NCI-H2196 (cell line): ENCODE results near the gene DIABLO.

Experiments
- DNase-seq: peaks from one replicate; lab custom pipeline; 2025; ENCODE audit not compliant: unreplicated experiment; lab: John Stamatoyannopoulos, UW

The DIABLO gene

DNA sequence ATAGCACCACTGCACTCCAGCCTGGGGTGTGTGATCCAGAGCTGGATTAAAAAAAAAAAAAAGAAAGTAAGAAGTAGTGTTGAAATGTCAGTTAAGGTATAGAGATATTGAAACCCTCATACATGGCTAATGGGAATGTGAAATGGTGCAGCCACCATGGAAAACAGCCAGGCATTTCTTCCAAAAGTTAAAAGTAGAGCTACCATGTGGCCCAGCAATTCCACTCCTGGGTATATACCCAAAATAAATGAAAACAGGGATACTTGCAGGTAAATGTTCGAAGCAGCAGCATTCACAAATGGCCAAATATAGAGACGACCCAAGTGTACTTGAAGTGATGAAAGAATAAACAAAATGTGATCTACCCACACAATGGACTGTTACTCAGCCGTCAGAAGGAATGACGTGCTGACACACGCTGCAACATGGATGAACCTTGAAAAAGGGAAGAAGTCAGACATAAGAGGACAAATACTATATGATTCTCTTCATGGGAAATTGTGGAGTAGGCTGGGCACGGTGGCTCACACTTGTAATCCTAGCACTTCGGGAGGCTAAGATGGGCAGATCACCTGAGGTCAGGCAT lies 67.1 kb downstream of the DIABLO start:
- no peak for DNase-seq
